Gastrocnemius medialis (tissue), 4 donors: ENCODE data around the gene CBLL1.

Experiments used
- CTCF ChIP-seq, 5 experiments: fragments of 450-650 bp in 3 of 5; fragments of 200-600 bp in 2 of 5; sonication (generic) in 2 of 5; IDR thresholded peaks in 4 of 5; conservative IDR thresholded peaks in 1 of 5; 1 replicate in 4 of 5; 2 replicates in 1 of 5; pipeline ENCODE4 v1.5.1; 2016 to 2019; ENCODE audit warnings: antibody characterized with exemption in 5 of 5, mild to moderate bottlenecking in 3 of 5, moderate library complexity in 3 of 5
- POLR2A ChIP-seq, 2 donors: fragments of 450-650 bp; IDR thresholded peaks; one replicate each; pipeline ENCODE4 v1.6.1; 2017; ENCODE audit warnings: antibody characterized with exemption in 2 of 2, mild to moderate bottlenecking in 2 of 2, moderate library complexity in 2 of 2

- TF ChIP-seq CTCF (IDR thresholded peaks at IDR 0.05 in 4 of 5, conservative IDR thresholded peaks at IDR 0.05 in 1 of 5) (no peak), POLR2A (IDR thresholded peaks at IDR 0.05) (no peak)
Measured at GRCh38 chr7:107809179-107809578, 65.2 kb downstream of the CBLL1 start.
